ENCODE data around the gene TMEM184B.
"Not testable (repeated sequence)": the region's sequence is repeated elsewhere in the genome, so short reads cannot be mapped to it uniquely, and the experiment has no call there.

Gene TMEM184B

DNA sequence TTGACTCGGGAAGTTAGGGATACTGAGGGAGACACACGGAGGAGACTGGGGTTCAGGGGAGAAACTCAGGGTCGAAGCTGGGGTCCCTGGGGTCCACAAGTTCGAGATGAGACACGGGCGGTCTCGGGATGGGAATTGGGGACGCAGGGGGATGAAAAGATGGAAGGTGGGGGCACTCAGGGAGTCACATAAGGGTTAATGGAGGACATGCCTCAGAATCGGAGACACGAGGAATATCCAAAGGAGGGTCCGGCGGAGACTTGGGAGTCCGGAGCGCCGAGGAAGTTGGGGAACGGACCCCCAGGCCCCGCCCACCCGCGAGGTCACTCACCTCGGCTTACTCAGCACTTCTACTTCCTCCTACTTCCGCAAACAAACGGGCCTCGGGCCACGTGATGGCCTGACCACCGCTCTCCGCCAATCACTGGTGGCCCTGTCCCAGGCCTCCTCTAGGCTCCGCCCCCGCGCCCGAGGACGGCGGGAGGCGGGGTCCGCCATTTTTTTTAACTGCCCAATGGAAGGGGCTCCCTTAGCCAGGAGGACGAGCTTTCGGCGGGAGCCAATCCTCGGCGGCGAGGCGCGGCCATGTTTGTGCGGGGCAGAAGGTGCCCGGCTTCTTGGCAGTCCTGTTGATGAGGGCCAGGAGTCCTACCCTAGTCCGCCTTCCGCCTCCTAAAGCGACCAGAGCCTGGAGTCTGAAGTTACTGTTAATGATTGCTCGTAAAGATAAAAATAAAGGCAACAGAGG is 91.2 kb downstream of the TMEM184B start, which contains the start of gene PLA2G6:
Gene PLA2G6 (minus strand): TSS at position 378 of the 748 bp plus-strand sequence. CDS start 12,404 bp downstream, outside the sequence.
- DNase-seq (ENCODE audit: low read depth) = peak; percentile 99

DNA sequence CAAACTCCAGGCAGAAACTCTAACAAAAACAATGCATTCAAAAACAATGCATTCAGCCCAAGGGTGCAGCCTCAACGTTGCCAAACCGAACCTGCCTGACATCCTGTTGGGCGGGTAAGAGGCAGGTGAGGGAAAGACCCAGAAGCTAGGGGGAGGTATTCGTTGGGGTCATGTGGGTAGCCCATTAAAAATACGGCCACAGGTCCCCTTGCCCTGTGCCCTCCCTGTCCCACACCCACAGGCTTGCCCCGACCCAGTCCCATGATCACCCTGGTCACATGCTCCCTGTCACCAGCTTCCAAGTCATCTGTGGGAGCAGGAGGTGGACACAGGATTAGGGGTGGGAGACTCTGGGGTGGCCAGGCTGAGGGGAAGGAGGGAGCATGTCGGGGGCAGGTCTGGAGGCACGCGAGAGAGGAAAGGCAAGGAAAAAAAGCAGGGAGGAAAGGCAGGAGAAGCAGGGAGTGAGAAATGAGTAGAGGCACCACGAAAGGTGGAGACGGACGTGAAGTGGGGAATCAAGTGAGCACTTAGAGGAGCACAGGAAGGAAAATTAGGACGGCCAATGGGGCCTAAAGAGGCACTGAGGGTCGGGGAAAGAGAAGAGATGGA is 91.9 kb downstream of the TMEM184B start:
- peak; percentile 21 for DNase-seq (ENCODE audit: low read depth)

DNA sequence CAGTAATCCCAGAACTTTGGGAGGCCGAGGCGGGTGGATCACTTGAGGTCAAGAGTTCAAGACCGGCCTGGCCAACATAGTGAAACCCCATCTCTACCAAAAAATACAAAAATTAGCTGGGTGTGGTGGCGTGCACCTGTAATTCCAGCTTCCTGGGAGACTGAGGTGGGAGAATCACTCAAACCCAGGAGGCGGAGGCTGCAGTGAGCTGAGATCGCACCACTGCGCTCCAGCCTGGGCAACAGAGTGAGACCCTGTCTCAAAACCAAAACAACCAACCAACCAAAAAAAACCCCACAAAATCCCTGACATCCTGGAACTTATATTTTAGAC is 94.2 kb downstream of the TMEM184B start:
- DNase-seq (ENCODE audit: low read depth) = not testable (repeated sequence)

DNA sequence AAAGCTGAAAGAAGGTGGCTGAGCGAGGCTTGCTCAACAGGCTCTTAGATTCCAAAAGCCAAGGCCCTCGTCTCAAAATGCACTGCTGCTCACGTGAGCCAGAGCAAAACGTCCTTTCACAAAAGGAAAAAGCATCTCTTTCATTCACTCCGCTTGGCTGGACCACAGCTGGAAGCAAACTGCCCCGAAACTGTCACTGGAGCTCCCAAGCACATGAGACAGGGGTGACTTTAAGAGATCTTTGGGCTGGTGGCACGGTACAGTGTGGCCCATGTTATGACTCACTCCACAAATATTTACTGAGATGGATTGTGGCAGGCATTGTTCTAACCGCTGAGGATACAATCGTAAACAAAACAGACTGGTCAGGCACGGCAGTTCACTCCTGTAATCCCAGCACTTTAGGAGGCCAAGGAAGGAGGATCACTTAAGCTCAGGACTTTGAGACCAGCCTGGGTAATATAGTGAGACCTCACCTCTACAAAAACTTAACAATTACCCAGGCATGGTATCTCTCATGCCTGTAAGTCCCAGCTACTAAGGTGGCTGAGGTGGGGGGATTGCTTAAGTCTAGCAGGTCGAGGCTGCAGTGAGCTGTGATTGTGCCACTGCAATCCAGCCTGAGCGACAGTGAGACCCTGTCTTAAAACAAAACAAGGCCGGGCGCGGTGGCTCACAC is 94.7 kb downstream of the TMEM184B start:
- DNase-seq (ENCODE audit: low read depth) = peak; percentile 94

DNA sequence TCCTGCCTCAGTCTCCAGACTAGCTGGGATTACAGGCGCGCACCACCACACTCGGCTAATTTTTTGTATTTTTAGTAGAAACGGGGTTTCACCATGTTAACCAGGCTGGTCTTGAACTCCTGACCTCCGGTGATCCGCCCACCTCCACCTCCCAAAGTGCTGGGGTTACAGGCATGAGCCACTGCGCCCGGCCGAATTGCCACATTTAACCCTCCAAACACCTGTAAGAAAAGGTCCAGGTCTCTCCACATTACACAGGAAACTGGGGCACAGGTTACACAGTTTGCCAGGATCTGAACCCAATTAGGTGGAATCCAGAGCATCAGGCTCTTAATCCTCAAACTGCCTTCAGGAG is 95.3 kb downstream of the TMEM184B start:
- DNase-seq (ENCODE audit: low read depth) = not testable (repeated sequence)

DNA sequence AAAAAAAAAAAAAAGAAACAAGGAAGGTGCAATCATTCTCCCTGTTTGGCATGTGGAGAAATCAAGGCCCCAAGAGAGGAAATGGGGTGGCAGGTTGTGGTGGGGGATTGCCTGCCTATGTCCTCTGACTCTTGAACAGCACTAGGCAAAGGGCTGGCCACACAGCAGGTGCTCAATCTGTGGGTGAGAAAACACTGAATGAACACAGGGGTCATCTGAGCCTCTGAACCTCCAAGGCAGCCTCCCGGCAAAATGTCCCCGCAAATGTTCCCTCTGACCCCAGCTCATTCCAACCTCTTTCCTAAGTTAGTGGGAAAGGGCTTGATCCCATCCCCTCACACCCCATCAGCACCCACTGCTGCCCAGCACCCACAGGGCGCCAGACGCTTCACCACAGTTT is 95.8 kb downstream of the TMEM184B start:
- no peak for DNase-seq (ENCODE audit: low read depth)

DNA sequence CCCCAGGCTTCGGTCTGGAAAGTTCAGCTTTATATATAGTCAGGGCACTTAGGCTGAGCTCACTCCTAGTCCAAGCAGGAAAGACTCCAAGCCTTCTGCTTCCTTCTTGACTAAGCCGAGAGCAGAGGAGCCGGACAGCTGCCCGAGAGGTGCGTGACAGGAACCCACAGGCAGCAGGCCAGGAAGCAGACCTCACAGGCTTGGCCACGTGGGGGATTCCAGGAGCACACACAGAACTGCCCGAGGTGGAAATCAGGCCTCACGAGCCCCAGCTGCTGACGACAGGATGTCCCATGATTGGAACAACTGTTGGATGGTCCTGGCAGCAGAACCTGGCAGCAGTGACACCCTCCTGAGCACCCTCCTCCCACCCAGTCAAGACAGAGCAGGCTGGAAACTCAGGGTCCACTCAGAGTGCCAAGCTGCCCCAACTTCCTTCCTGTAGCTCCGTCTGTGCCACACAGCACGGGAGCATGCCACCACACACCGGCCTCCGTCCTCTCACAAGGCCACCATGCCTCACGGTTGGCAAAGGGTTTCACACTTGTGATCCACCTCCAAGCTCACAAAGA is 96.6 kb downstream of the TMEM184B start:
- DNase-seq (ENCODE audit: low read depth) = peak; percentile 70

DNA sequence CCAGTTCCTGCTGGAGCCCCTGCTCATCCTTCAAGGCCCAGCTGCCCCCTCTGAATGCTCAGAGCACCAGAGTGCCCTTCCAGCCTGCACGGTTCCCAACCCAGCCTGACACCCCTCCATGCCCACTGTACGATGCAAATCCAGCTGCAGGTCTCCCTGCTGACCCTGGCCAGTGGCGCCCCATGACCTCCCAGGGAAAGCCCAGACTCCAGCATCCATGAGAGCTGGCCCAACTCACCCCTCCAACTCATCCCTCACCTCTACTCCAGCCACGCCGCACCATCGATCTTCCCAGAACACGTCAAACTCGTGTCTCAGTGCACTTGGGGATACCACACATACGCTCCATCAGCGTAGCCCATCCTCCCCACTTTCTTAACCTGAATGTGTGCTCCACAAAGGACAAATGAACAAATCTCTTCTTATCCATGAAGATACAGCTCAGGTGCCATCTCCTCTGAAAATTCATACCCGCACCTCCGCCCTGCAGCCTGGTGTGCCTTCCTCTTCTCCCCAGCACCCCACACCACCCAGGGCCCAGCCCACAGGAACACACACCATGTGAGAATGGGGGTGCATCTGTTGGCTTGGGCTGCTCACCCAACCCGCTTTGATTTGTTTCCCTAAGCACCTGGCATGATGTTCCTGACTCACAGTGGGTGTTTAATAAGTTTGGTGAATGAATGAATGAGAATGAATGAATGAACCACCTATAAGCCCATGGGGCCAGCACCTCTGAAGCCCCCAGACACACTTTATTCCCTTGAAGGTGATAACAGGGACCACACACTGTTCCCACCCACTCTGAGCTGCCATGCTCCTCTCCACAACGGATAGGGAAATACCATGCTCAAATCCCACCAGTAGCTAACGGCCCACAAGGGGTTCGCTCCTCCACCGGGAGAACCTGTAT is 97.3 kb downstream of the TMEM184B start:
- DNase-seq (ENCODE audit: low read depth) = no peak

DNA sequence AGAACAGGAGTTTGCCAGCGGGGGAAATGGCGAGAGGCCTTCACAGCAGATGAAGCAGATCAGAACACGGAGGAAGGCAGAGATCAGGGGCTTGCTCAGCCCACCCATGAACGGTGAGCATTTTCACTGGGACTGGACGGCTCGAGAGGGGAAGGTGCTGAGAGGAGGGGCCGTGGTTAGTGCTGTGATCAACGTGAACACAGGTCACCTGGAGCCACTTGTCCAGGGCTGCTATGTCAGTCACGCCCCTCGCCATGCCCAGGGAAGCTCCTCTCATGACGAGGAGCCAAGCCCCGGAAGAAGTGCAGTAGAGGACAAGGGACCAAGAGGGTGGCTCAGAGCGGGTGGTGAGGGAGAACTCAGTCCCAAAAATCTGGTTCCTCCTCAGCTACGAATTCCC is 98.2 kb downstream of the TMEM184B start:
- DNase-seq (ENCODE audit: low read depth) = no peak

DNA sequence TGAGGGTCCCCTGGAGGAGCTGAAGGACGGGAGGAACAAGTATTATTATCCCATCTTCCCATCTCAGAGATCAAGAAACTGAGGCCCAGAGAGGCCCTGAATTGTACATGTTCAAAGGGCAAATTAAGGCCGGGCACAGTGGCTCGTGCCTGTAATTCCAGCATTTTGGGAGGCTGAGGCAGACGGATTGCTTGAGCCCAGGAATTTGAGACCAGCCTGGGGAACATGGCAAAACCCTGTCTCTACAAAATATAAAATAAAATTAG is 99.2 kb downstream of the TMEM184B start:
- no peak for DNase-seq (ENCODE audit: low read depth)

DNA sequence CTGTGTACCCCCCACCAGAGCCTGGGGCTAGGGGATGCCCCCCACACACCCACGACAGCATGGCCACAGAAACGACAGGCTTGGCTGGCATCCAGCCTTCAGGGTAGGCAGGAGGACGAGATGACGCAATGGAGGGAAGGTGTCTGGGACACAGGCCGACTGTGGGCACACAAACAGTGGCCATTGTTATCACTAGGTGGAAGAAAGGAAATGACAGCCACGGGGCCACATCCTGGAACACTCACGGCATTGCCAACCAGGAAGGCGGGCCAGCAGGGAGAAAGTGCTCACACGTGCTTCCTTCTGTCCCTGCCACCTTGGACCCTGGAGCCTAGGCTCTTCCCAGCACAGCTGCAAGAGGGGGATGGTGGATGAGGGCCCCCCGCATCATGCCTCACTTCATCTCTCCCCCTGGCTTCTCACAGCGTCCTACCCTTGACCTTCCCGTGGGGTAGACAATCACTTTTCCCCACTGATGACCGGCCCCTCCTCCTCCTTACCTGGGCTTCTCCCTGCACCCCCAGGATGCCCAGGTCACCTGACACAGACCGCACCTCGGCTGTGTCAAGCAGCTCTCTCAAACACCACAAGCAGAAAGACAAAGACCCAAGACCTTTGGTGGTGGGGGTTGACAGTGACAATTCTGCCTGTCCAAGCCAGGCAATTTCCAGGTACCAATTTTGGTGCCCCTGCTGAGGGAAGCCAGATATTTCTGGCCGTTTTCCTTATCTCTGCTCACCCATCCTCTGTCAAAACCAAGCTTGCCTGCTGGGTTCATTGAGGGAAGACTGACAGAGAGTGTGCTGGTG is 99.8 kb downstream of the TMEM184B start:
- peak; percentile 28 for DNase-seq (ENCODE audit: low read depth)

DNA sequence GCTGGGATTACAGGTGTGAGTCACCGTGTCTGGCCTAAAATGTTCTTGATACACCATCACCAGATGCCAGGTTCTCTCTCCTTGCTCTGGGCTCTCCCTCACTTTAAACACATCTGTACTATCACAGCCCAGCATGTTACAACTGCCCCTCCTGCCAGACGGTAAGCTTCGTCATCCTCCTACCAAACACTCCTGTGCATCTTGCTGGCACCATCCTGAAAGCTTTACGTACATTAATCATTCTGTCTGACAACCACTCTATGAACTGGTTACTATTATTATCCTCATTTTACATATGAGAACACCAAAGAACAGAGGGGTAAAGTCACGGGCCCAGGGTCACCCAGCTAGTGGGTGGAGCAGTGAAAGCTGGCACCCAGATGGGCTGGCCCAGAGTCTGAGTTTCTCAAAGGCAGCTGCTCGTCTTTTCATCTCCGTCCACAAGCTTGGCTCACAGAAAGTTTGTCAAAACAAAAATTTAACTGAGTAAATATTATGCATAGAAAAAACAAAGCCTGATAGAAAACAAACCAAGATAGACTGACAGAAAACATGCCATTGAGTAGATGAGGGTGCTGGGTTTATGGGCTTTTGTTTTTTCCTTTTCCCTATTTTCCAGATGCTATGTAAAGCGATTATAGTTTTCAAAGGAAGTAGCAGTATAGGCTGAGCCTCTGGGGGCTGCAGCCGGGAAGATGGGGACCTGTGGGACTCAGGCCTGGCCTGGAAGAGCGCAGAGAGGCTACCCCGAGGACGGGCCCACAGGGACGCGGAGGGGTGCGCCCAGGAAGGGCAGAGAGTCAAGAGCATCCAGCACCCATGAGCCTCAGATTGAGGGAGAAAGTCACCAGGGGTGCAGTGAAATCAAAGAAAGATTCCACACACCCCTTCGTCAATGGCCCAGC is 100.6 kb downstream of the TMEM184B start:
- DNase-seq (ENCODE audit: low read depth) = no peak

DNA sequence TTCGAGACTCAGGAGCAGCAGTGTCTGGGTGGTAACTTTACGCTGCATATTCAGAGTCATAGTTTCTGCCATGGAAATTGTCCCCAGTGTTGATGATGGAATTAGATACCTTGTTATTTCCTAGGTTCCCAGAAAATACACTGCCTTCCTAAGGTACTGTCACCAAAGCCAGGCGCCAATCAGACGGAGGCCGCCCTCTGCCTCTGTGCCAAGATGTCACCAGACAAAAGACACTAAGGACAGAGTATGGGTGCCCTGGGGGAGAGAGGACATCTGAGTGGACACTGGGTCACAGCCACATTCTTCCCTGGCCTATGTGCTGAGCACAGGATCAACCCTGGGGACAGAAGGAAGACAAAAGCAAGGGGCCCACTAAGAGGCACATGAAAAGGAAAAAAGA is 102.3 kb downstream of the TMEM184B start:
- DNase-seq (ENCODE audit: low read depth) = no peak
